GM12878 (cell line): ENCODE results near the gene CASQ1. TPM values are rescaled to one million over a fixed set of nuclear protein-coding genes. Genes with fewer than 3 reads are reported as not detected.

Experiments
- ATAC-seq: fragments of 200-7000 bp; cut with Tn5 transposase; 3 replicates; pipeline ENCODE4 v1.9.1; 2020; ENCODE audit warnings: mild to moderate bottlenecking, moderate library complexity
- BruUV-seq: library from RNA; stranded (reverse); fragments of 400-500 nt; replicated peaks from 2 replicates; lab custom pipeline; 2021; lab: Mats Ljungman, UMichigan
- CTCF ChIA-PET: fragments of 300-600 bp; sonication (Branson Sonifier 250); formaldehyde crosslinking; extraction: SDS; loops from one replicate; lab custom pipeline; 2021; ENCODE audit warnings: inconsistent platforms; lab: Yijun Ruan, JAX
- POLR2A ChIA-PET: fragments of 350-600 bp; formaldehyde crosslinking; extraction: SDS; loops from one replicate; lab custom pipeline; 2021; ENCODE audit warnings: inconsistent platforms; lab: Charles Lee
- RAD21 ChIA-PET: fragments of 300-600 bp; sonication (Branson Sonifier 250); formaldehyde crosslinking; loops from one replicate; lab custom pipeline; 2023; ENCODE audit warnings: antibody characterized with exemption; ENCODE audit not compliant: unreplicated experiment; lab: Charles Lee
- SMC1A ChIA-PET: fragments of 300-600 bp; sonication (Branson Sonifier 250); formaldehyde crosslinking; loops from one replicate; lab custom pipeline; 2023; ENCODE audit not compliant: unreplicated experiment, uncharacterized antibody; lab: Charles Lee
- DNase-seq: peaks from one replicate; pipeline ENCODE4 v3.0.0-alpha.2; 2011; ENCODE audit warnings: low read depth, low spot score
- FAIRE-seq: peaks from 3 replicates; lab custom pipeline; 2011; peaks lifted over from hg19 to GRCh38; lab: Jason Lieb, UNC
- H2AFZ ChIP-seq: 2 replicates; pipeline ENCODE4 v1.6.0; 2011; ENCODE audit warnings: low read depth, low read length, control low read depth; ENCODE audit not compliant: control insufficient read depth
- H3K27ac ChIP-seq: 2 replicates; pipeline ENCODE4 v1.5.1; 2011; ENCODE audit warnings: control low read depth; ENCODE audit not compliant: control insufficient read depth, insufficient read depth
- H3K27me3 ChIP-seq, 2 experiments: replicated peaks in 1 of 2; 2 replicates each; pipeline versions ENCODE4 v1.6.0 to v1.6.1; 2011; ENCODE audit warnings: low read length in 1 of 2; ENCODE audit not compliant: control insufficient read depth in 2 of 2, insufficient read depth in 2 of 2
- H3K36me3 ChIP-seq, 2 experiments: 2 replicates each; pipeline ENCODE4 v1.5.1; 2011; ENCODE audit warnings: low read length in 1 of 2; ENCODE audit not compliant: control insufficient read depth in 2 of 2, insufficient read depth in 2 of 2
- H3K4me1 ChIP-seq: 2 replicates; pipeline ENCODE4 v1.6.1; 2011; ENCODE audit warnings: mild to moderate bottlenecking, low read length, moderate library complexity, mixed read lengths; ENCODE audit not compliant: control insufficient read depth, insufficient read depth
- H3K4me2 ChIP-seq: 2 replicates; pipeline ENCODE4 v1.6.0; 2011; ENCODE audit warnings: control low read depth; ENCODE audit not compliant: control insufficient read depth, insufficient read depth
- H3K4me3 ChIP-seq: fragments of 200-600 bp; sonication (generic); 2 replicates; pipeline ENCODE4 v1.5.1; 2016
- H3K79me2 ChIP-seq: 2 replicates; pipeline ENCODE4 v1.6.0; 2011; ENCODE audit warnings: low read length; ENCODE audit not compliant: control insufficient read depth, insufficient read depth
- H3K9ac ChIP-seq: 2 replicates; pipeline ENCODE4 v1.8.0; 2011; ENCODE audit warnings: low read length, control low read depth, mixed read lengths; ENCODE audit not compliant: control insufficient read depth, insufficient read depth
- H3K9me3 ChIP-seq: replicated peaks from 3 replicates; pipeline ENCODE4 v1.5.1; 2011; ENCODE audit warnings: mild to moderate bottlenecking, low read length; ENCODE audit not compliant: control insufficient read depth, insufficient read depth
- H4K20me1 ChIP-seq: 2 replicates; pipeline ENCODE4 v1.6.0; 2011; ENCODE audit not compliant: control insufficient read depth, insufficient read depth
- CBX5 ChIP-seq: sonication (generic); IDR thresholded peaks from 2 replicates; pipeline ENCODE4 v1.6.1; 2016; ENCODE audit warnings: low read depth, moderate library complexity, mild to moderate bottlenecking, inconsistent platforms
- CREM ChIP-seq: IDR thresholded peaks from 2 replicates; pipeline ENCODE4 v1.6.1; 2014; ENCODE audit warnings: antibody characterized with exemption, low read depth
- EGR1 ChIP-seq, 2 experiments: IDR thresholded peaks; 1 replicate in 1 of 2; 2 replicates in 1 of 2; pipeline ENCODE4 v1.6.1; 2011 to 2012; ENCODE audit warnings: low read depth in 2 of 2, low read length in 2 of 2, borderline replicate concordance in 1 of 2, mild to moderate bottlenecking in 1 of 2, moderate library complexity in 1 of 2
- HSF1 ChIP-seq: fragments of 150-350 bp; IDR thresholded peaks from 2 replicates; pipeline ENCODE4 v1.6.1; 2014; ENCODE audit warnings: mild to moderate bottlenecking, low read depth, low read length
- IKZF1 ChIP-seq: fragments of 450-650 bp; conservative IDR thresholded peaks from 2 replicates; pipeline ENCODE4 v1.6.1; 2017; ENCODE audit warnings: antibody characterized with exemption, mild to moderate bottlenecking
- MEF2A ChIP-seq: IDR thresholded peaks from 2 replicates; pipeline ENCODE4 v1.6.1; 2011; ENCODE audit warnings: low read depth, mild to moderate bottlenecking, low read length, moderate library complexity; ENCODE audit not compliant: insufficient read depth
- NR2C2 ChIP-seq: IDR thresholded peaks from 2 replicates; pipeline ENCODE4 v1.6.1; 2011; ENCODE audit warnings: borderline replicate concordance, low read depth; ENCODE audit not compliant: control insufficient read depth, insufficient read length
- NR2F1 ChIP-seq: fragments of 450-650 bp; conservative IDR thresholded peaks from 2 replicates; pipeline ENCODE4 v1.6.1; 2017; ENCODE audit warnings: mild to moderate bottlenecking
- PML ChIP-seq: IDR thresholded peaks from 2 replicates; pipeline ENCODE4 v1.6.1; 2012; ENCODE audit warnings: low read length, inconsistent platforms
- PRDM15 ChIP-seq: fragments of 450-650 bp; formaldehyde crosslinking; IDR thresholded peaks from 2 replicates; pipeline ENCODE4 v1.4.0; 2020; ENCODE audit warnings: mild to moderate bottlenecking, moderate library complexity
- RB1 ChIP-seq: fragments of 450-650 bp; formaldehyde crosslinking; IDR thresholded peaks from 2 replicates; pipeline ENCODE4 v1.6.1; 2017; ENCODE audit warnings: mild to moderate bottlenecking, borderline replicate concordance
- SP1 ChIP-seq: IDR thresholded peaks from one replicate; pipeline ENCODE4 v1.6.1; 2011; ENCODE audit warnings: low read depth, low read length
- TCF3 ChIP-seq: IDR thresholded peaks from 2 replicates; pipeline ENCODE4 v1.6.1; 2012; ENCODE audit warnings: low read depth, mild to moderate bottlenecking, low read length, borderline replicate concordance; ENCODE audit not compliant: insufficient read depth
- ZZZ3 ChIP-seq: IDR thresholded peaks from 2 replicates; pipeline ENCODE4 v1.6.1; 2011; ENCODE audit warnings: low read depth; ENCODE audit not compliant: control insufficient read depth, insufficient read length
- WGBS: methylation state at CpG from one replicate; pipeline ENCODE4 v1.1.6; 2016; ENCODE audit warnings: low lambda C conversion rate; ENCODE audit not compliant: insufficient replicate concordance, insufficient coverage; ENCODE audit errors: missing lambda C conversion rate; 5-methylcytosine and 5-hydroxymethylcytosine counted together
- in situ Hi-C: fragments of 300-500 bp; cut with MboI; formaldehyde crosslinking; loops from 9 replicates; pipeline ENCODE4 v1.14.3; 2018; ENCODE audit warnings: mixed read lengths
- intact Hi-C: fragments of 100-400 bp; cut with micrococcal nuclease; formaldehyde crosslinking; loops from one replicate; pipeline ENCODE4 v1.14.2; 2022; ENCODE audit not compliant: unreplicated experiment
- polyA plus RNA-seq, 11 experiments: library from polyadenylated mRNA; depleted of rRNA in 4 of 11; unstranded in 6 of 11; stranded (reverse) in 5 of 11; fragments of >200 nt; fragmentation: Nextera tagmentation in 4 of 11; fragmentation: Illumina TruSeq in 1 of 11; extraction: Ambion mirVana in 4 of 11; extraction: Trizol in 1 of 11; gene quantifications; 1 replicate in 1 of 11; 2 replicates in 10 of 11; pipeline versions ENCODE4 v1.2.1 to v1.2.3, GENCODE V29; 2011 to 2016; ENCODE audit warnings: inconsistent platforms in 2 of 11, missing spikeins in 2 of 11, low read depth in 1 of 11
- total RNA-seq, 4 experiments: library from RNA; depleted of rRNA in 3 of 4; stranded (reverse); fragments of >200 nt in 3 of 4; fragmentation: Illumina TruSeq in 1 of 4; extraction: Trizol in 1 of 4; gene quantifications; 2 replicates each; pipeline versions ENCODE4 v1.2.1 to v1.2.3, GENCODE V29; 2013 to 2021
- TF ChIP-seq, protein P1 (sequence below): fragments of 450-650 bp; formaldehyde crosslinking; IDR thresholded peaks from 2 replicates; pipeline ENCODE4 v1.4.0; 2022; ENCODE audit warnings: mild to moderate bottlenecking, moderate library complexity
- TF ChIP-seq, protein P2 (sequence below): IDR thresholded peaks from 2 replicates; pipeline ENCODE4 v1.6.1; 2012; ENCODE audit warnings: low read depth, low read length, improper control_type of control experiment

The CASQ1 gene
- total and polyA plus RNA-seq, 10 of the 15 experiments (the other 5 are each of a cell fraction or from before 2014, with no cell fraction given): 0.10 to 0.77 (median 0.34) TPM

DNA sequence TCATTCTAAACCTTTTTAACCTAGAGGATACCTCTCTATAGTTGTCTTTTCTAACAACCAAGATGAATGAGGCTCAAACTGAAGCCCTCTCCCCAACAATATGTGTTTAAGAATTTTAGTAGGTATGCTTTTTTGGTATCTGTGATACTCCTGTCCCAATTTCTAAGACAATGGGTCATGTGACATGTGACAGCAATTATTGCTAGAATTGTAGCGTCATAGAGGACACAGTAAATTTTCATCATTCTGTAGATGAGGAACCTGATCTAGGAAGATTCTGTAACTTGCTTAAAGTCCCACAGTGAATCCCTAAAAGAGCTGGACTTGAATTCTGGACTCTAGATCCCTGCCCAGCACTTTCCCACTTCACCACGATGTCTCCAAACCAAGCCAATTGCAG, 11.6 kb upstream of the CASQ1 start:
- no TSS peak for BruUV-seq
- FAIRE-seq: no peak
- RAD21 ChIA-PET: interaction anchor here (1.7 kb wide), 1 partner anchor 16 kb away, joined by 4 read pairs; no protein-coding TSS in a partner anchor
- in situ Hi-C loops (no loop called here), intact Hi-C loops (no loop called here)
- H3K79me2 ChIP-seq: no peaks in the 10 kb centered on the region
- POLR2A ChIA-PET: no interaction called here
- CTCF ChIA-PET: interaction anchor here (1.1 to 1.3 kb wide), 2 partner anchors 74 to 75 kb away, joined by 4 to 5 read pairs; no protein-coding TSS in a partner anchor
- no peak overlapping the region for H3K9ac ChIP-seq
- H3K36me3 ChIP-seq: no peaks in the 10 kb centered on the region
- no peaks in the 10 kb centered on the region; a peak in 2 of 4 replicates for H3K27me3 ChIP-seq
- no peak overlapping the region for H2AFZ ChIP-seq
- no peak overlapping the region for H3K4me2 ChIP-seq
- H3K27ac ChIP-seq: no peak overlapping the region
- no peaks in the 10 kb centered on the region for H3K4me1 ChIP-seq
- DNase-seq: no peak
- H3K9me3 ChIP-seq: no peaks in the 10 kb centered on the region
- ATAC-seq: no peak
- 20% methylated on average over 2 of the region's 2 CpGs for WGBS
- no peaks in the 10 kb centered on the region for H4K20me1 ChIP-seq
- SMC1A ChIA-PET: interaction anchor here (1.1 to 2.3 kb wide), 3 partner anchors 9 to 77 kb away, joined by 3 to 7 read pairs (median 4); partner anchors contain the start of gene CASQ1
- H3K4me3 ChIP-seq: no peak overlapping the region
- TF ChIP-seq MEF2A (no peak), PML (no peak), TCF3 (no peak), NR2F1 (no peak), CREM (no peak), CBX5 (no peak), HSF1 (no peak), PRDM15 (CRISPR knock-in tag) (no peak), IKZF1 (no peak), RB1 (no peak), NR2C2 (no peak), SP1 (no peak), ZZZ3 (no peak), EGR1 (IDR thresholded peaks at IDR 0.05; ENCODE audit: borderline replicate concordance in 1 of 2, low read depth in 2 of 2, low read length in 2 of 2) (no peak)
- TF ChIP-seq, protein P1, sequence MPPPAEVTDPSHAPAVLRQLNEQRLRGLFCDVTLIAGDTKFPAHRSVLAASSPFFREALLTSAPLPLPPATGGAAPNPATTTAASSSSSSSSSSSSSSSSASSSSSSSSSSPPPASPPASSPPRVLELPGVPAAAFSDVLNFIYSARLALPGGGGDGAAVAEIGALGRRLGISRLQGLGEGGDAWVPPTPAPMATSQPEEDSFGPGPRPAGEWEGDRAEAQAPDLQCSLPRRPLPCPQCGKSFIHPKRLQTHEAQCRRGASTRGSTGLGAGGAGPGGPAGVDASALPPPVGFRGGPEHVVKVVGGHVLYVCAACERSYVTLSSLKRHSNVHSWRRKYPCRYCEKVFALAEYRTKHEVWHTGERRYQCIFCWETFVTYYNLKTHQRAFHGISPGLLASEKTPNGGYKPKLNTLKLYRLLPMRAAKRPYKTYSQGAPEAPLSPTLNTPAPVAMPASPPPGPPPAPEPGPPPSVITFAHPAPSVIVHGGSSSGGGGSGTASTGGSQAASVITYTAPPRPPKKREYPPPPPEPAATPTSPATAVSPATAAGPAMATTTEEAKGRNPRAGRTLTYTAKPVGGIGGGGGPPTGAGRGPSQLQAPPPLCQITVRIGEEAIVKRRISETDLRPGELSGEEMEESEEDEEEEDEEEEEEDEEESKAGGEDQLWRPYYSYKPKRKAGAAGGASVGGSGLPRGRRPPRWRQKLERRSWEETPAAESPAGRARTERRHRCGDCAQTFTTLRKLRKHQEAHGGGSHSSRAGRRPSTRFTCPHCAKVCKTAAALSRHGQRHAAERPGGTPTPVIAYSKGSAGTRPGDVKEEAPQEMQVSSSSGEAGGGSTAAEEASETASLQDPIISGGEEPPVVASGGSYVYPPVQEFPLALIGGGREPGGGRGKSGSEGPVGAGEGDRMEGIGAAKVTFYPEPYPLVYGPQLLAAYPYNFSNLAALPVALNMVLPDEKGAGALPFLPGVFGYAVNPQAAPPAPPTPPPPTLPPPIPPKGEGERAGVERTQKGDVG (CRISPR knock-in tag): no peak
- TF ChIP-seq, protein P2, sequence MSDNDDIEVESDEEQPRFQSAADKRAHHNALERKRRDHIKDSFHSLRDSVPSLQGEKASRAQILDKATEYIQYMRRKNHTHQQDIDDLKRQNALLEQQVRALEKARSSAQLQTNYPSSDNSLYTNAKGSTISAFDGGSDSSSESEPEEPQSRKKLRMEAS: no peak
